ENCODE measurements around the gene STIP1. TPM values are rescaled to one million over a fixed set of nuclear protein-coding genes. Genes with fewer than 3 reads are reported as not detected.

Gene STIP1
- total and polyA plus RNA-seq, 10 of the 15 experiments (the other 5 are each of a cell fraction or from before 2014, with no cell fraction given): 25.2 to 291 (median 191) TPM

DNA sequence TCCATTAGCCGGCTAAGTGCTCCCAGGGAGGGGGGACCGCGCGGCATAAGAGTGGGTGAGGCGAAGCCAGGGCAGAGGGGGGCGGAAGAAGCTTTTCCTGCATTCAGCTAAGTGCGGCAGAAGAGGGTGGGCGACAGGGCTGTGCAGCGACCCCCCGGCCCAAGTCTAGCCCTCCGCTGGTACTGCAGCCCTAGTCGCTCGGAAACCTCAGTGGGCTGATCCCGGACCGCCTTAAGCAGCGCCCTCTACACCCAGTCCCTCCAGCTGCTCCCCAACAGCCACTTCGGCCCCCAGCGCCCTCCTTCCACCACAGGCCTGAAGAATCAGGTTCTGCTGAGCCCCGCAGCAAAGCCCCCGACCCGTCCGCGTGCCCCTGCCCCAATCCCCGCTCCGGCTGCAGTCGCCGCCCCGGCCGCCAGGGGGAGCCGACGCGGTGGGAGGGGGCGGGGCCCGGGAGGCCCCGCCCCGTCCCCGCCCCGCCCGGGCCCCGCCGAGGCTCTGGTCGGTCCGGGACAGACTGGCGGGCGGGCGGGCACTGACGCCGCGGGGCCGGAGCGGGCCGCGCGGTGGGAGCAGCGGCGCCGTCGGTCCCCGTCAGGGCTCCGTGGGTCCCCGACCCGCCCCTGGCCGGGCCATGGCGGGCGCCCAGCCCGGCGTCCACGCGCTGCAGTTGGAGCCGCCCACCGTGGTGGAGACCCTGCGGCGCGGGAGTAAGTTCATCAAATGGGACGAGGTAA lies 65.2 kb downstream of the STIP1 start, which contains the start of gene PLCB3 (continued):
- TF ChIP-seq SREBF1 (IDR thresholded peaks at IDR 0.05; ENCODE audit: low read length): no peak
- no peak for TF ChIP-seq ASH2L (IDR thresholded peaks at IDR 0.05; ENCODE audit: borderline replicate concordance, low read depth)
- TF ChIP-seq, protein P1, sequence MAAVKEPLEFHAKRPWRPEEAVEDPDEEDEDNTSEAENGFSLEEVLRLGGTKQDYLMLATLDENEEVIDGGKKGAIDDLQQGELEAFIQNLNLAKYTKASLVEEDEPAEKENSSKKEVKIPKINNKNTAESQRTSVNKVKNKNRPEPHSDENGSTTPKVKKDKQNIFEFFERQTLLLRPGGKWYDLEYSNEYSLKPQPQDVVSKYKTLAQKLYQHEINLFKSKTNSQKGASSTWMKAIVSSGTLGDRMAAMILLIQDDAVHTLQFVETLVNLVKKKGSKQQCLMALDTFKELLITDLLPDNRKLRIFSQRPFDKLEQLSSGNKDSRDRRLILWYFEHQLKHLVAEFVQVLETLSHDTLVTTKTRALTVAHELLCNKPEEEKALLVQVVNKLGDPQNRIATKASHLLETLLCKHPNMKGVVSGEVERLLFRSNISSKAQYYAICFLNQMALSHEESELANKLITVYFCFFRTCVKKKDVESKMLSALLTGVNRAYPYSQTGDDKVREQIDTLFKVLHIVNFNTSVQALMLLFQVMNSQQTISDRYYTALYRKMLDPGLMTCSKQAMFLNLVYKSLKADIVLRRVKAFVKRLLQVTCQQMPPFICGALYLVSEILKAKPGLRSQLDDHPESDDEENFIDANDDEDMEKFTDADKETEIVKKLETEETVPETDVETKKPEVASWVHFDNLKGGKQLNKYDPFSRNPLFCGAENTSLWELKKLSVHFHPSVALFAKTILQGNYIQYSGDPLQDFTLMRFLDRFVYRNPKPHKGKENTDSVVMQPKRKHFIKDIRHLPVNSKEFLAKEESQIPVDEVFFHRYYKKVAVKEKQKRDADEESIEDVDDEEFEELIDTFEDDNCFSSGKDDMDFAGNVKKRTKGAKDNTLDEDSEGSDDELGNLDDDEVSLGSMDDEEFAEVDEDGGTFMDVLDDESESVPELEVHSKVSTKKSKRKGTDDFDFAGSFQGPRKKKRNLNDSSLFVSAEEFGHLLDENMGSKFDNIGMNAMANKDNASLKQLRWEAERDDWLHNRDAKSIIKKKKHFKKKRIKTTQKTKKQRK (IDR thresholded peaks at IDR 0.05; ENCODE audit: low read depth, low read length): no peak
- TF ChIP-seq SIX5 (IDR thresholded peaks at IDR 0.05; ENCODE audit: low read depth, low read length, severe bottlenecking): no peak
- TF ChIP-seq, protein P2, sequence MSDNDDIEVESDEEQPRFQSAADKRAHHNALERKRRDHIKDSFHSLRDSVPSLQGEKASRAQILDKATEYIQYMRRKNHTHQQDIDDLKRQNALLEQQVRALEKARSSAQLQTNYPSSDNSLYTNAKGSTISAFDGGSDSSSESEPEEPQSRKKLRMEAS (IDR thresholded peaks at IDR 0.05; ENCODE audit: low read depth, low read length): no peak
- TF ChIP-seq, protein P3, sequence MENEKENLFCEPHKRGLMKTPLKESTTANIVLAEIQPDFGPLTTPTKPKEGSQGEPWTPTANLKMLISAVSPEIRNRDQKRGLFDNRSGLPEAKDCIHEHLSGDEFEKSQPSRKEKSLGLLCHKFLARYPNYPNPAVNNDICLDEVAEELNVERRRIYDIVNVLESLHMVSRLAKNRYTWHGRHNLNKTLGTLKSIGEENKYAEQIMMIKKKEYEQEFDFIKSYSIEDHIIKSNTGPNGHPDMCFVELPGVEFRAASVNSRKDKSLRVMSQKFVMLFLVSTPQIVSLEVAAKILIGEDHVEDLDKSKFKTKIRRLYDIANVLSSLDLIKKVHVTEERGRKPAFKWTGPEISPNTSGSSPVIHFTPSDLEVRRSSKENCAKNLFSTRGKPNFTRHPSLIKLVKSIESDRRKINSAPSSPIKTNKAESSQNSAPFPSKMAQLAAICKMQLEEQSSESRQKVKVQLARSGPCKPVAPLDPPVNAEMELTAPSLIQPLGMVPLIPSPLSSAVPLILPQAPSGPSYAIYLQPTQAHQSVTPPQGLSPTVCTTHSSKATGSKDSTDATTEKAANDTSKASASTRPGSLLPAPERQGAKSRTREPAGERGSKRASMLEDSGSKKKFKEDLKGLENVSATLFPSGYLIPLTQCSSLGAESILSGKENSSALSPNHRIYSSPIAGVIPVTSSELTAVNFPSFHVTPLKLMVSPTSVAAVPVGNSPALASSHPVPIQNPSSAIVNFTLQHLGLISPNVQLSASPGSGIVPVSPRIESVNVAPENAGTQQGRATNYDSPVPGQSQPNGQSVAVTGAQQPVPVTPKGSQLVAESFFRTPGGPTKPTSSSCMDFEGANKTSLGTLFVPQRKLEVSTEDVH (IDR thresholded peaks at IDR 0.05; ENCODE audit: low read depth, partially characterized antibody): no peak
- peak; percentile 32; the same call in 1 of the 2 replicates for TF ChIP-seq NR2F1 (conservative IDR thresholded peaks at IDR 0.05)
- no peak for TF ChIP-seq MYC (IDR thresholded peaks at IDR 0.05; ENCODE audit: insufficient read depth, insufficient read length, insufficient replicate concordance, low read length, severe bottlenecking)
- 0 out of 2 replicates have a peak, but pooled peaks have one; percentile 34 for TF ChIP-seq NR2C1 (IDR thresholded peaks at IDR 0.05)
- TF ChIP-seq NBN (IDR thresholded peaks at IDR 0.05): no peak
- TF ChIP-seq SMARCA5 (IDR thresholded peaks at IDR 0.05): no peak
- no peak for TF ChIP-seq HDAC6 (IDR thresholded peaks at IDR 0.05; ENCODE audit: unreplicated experiment)
- TF ChIP-seq ATF7 (IDR thresholded peaks at IDR 0.05; ENCODE audit: low read depth): no peak
- no peak for TF ChIP-seq TCF3 (IDR thresholded peaks at IDR 0.05; ENCODE audit: borderline replicate concordance, insufficient read depth, low read depth, low read length)
- no peak for TF ChIP-seq STAT3 (IDR thresholded peaks at IDR 0.05; ENCODE audit: low read depth, low read length)
- TF ChIP-seq MTA3 (IDR thresholded peaks at IDR 0.05; ENCODE audit: borderline replicate concordance, low read length): no peak
- peak; percentile 25 for TF ChIP-seq MEF2B (IDR thresholded peaks at IDR 0.05; ENCODE audit: partially characterized antibody, poor library complexity, severe bottlenecking)
- TF ChIP-seq, protein P4, sequence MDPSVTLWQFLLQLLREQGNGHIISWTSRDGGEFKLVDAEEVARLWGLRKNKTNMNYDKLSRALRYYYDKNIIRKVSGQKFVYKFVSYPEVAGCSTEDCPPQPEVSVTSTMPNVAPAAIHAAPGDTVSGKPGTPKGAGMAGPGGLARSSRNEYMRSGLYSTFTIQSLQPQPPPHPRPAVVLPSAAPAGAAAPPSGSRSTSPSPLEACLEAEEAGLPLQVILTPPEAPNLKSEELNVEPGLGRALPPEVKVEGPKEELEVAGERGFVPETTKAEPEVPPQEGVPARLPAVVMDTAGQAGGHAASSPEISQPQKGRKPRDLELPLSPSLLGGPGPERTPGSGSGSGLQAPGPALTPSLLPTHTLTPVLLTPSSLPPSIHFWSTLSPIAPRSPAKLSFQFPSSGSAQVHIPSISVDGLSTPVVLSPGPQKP (IDR thresholded peaks at IDR 0.05; ENCODE audit: low read depth, low read length): no peak
- no peak for TF ChIP-seq ZNF217 (IDR thresholded peaks at IDR 0.05)
- TF ChIP-seq HDGF (IDR thresholded peaks at IDR 0.05): peak; percentile 42; the same call in 1 of the 2 replicates
- no peak for TF ChIP-seq ZNF274 (IDR thresholded peaks at IDR 0.05; ENCODE audit: insufficient read depth, insufficient read length)
- TF ChIP-seq, protein P5, sequence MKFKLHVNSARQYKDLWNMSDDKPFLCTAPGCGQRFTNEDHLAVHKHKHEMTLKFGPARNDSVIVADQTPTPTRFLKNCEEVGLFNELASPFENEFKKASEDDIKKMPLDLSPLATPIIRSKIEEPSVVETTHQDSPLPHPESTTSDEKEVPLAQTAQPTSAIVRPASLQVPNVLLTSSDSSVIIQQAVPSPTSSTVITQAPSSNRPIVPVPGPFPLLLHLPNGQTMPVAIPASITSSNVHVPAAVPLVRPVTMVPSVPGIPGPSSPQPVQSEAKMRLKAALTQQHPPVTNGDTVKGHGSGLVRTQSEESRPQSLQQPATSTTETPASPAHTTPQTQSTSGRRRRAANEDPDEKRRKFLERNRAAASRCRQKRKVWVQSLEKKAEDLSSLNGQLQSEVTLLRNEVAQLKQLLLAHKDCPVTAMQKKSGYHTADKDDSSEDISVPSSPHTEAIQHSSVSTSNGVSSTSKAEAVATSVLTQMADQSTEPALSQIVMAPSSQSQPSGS (IDR thresholded peaks at IDR 0.05; ENCODE audit: low read length): no peak

All from GM12878 (cell line).